ENCODE measurements around the gene SNRNP35. TPM values are rescaled to one million over a fixed set of nuclear protein-coding genes. Genes with fewer than 3 reads are reported as not detected.
A peak's percentile ranks its signal among the peaks of the same experiment; 100 is the strongest.

The SNRNP35 gene
- total RNA-seq, 4 donors from 2014 or later = 12.3 to 21.6 (median 13.7) TPM

GRCh38 chr12:123435636-123436016, 22.3 kb upstream of the SNRNP35 start:
- peak overlapping the region; percentile 62 to 95 (median 73) for H3K4me3 ChIP-seq
- WGBS, 2 donors = 33 to 46% methylated on average over 5 of the region's 5 CpGs
- TF ChIP-seq POLR2A (IDR thresholded peaks at IDR 0.05) = no peak
- no peak for TF ChIP-seq CTCF (IDR thresholded peaks at IDR 0.05)
- H3K36me3 ChIP-seq = peaks cover 0 to 9% (median 0%) of the 10 kb centered on the region in 3 donors
- no peak for DNase-seq
- H3K9me3 ChIP-seq = no peaks in the 10 kb centered on the region
- H3K4me1 ChIP-seq = peaks cover 11 to 58% (median 33%) of the 10 kb centered on the region in 3 donors
- intact Hi-C loops (cut with DNase I) = no loop called here
- H3K27ac ChIP-seq = peak overlapping the region; percentile 77 to 90 (median 86)
- no peaks in the 10 kb centered on the region for H3K27me3 ChIP-seq

- 0 to 1% methylated on average over 26 to 55 of the region's 69 CpGs for WGBS, 2 donors
- peak; percentile 53 for DNase-seq
- Histone ChIP-seq H3K4me1 (peaks cover 11 to 58% (median 33%) of the 10 kb centered on the region in 3 donors), H3K4me3 (peak within 1 kb of the TSS; percentile 62 to 95 (median 73)), H3K27me3 (no peaks in the 10 kb centered on the region), H3K36me3 (peaks cover 0 to 2% (median 0%) of the 10 kb centered on the region in 3 donors), H3K27ac (peak within 1 kb of the TSS; percentile 77 to 90 (median 86)), H3K9me3 (no peaks in the 10 kb centered on the region)
- TF ChIP-seq CTCF (IDR thresholded peaks at IDR 0.05) = peak in 2 of 6 experiments; percentile 21 to 29
- peak in 2 of 4 donors; percentile 66 to 75 for TF ChIP-seq POLR2A (IDR thresholded peaks at IDR 0.05)
- intact Hi-C loops (cut with DNase I) = no loop called here
Observed at GRCh38 chr12:123436017-123436964, 21.6 kb upstream of the SNRNP35 start, which contains the start of gene RILPL2. Gene RILPL2 (minus strand): TSS chr12:123436684. CDS start chr12:123436420, 264 bp downstream.

GRCh38 chr12:123441523-123442164, 16.3 kb upstream of the SNRNP35 start:
- no peak overlapping the region for H3K4me3 ChIP-seq
- H3K36me3 ChIP-seq = no peaks in the 10 kb centered on the region
- no peak overlapping the region for H3K27ac ChIP-seq
- WGBS, 2 donors = 78 to 81% methylated on average over 13 of the region's 13 CpGs
- no peaks in the 10 kb centered on the region for H3K9me3 ChIP-seq
- H3K27me3 ChIP-seq = no peaks in the 10 kb centered on the region
- TF ChIP-seq CTCF (IDR thresholded peaks at IDR 0.05) (no peak), POLR2A (IDR thresholded peaks at IDR 0.05) (no peak)
- intact Hi-C loops (cut with DNase I) = no loop called here
- H3K4me1 ChIP-seq = peaks cover 10 to 31% (median 24%) of the 10 kb centered on the region in 3 donors
- DNase-seq = no peak

- H3K4me3 ChIP-seq = no peak overlapping the region
- no peak for DNase-seq
- no peaks in the 10 kb centered on the region for H3K36me3 ChIP-seq
- H3K9me3 ChIP-seq = no peaks in the 10 kb centered on the region
- peaks cover 6 to 24% (median 20%) of the 10 kb centered on the region in 3 donors for H3K4me1 ChIP-seq
- no peaks in the 10 kb centered on the region for H3K27me3 ChIP-seq
- no peak overlapping the region for H3K27ac ChIP-seq
- 68% methylated on average over 3 to 4 of the region's 4 CpGs for WGBS, 2 donors
- intact Hi-C loops (cut with DNase I) = no loop called here
- no peak for TF ChIP-seq CTCF (IDR thresholded peaks at IDR 0.05)
- no peak for TF ChIP-seq POLR2A (IDR thresholded peaks at IDR 0.05)
Observed at GRCh38 chr12:123442774-123443173, 15.2 kb upstream of the SNRNP35 start.

Measured in esophagus squamous epithelium (tissue), 5 donors.